Heart right ventricle (tissue), 16 donors: ENCODE results near the gene SRRM3. TPM values are rescaled to one million over a fixed set of nuclear protein-coding genes. Genes with fewer than 3 reads are reported as not detected.
"Not testable (repeated sequence)": the region's sequence is repeated elsewhere in the genome, so short reads cannot be mapped to it uniquely, and the experiment has no call there.

Experiments used
- ATAC-seq, 8 donors: fragments of 200-7000 bp; cut with Tn5 transposase; one replicate each; pipeline ENCODE4 v1.9.1; 2020; ENCODE audit warnings: mild to moderate bottlenecking in 8 of 8, moderate library complexity in 8 of 8, moderate number of reproducible peaks in 1 of 8
- DNase-seq, 2 donors: peaks; one replicate each; pipeline ENCODE4 v3.0.0-alpha.2; 2020
- H3K27ac ChIP-seq, 10 donors: fragments of 200-600 bp; sonication (generic) in 2 of 10; one replicate each; pipeline versions ENCODE4 v1.5.0 to v1.8.0; 2020 to 2022; ENCODE audit warnings: mild to moderate bottlenecking in 3 of 10
- H3K27me3 ChIP-seq, 7 donors: fragments of 200-600 bp; one replicate each; pipeline ENCODE4 v1.8.0; 2021 to 2022; ENCODE audit warnings: mild to moderate bottlenecking in 2 of 7
- H3K36me3 ChIP-seq, 9 donors: fragments of 200-600 bp; sonication (generic) in 1 of 9; one replicate each; pipeline versions ENCODE4 v1.5.0 to v1.8.0; 2020 to 2022; ENCODE audit warnings: mild to moderate bottlenecking in 2 of 9
- H3K4me1 ChIP-seq, 9 donors: fragments of 200-600 bp; sonication (generic) in 1 of 9; one replicate each; pipeline versions ENCODE4 v1.5.0 to v1.8.0; 2020 to 2022; ENCODE audit warnings: mild to moderate bottlenecking in 4 of 9
- H3K4me3 ChIP-seq, 10 donors: fragments of 200-600 bp; sonication (generic) in 2 of 10; one replicate each; pipeline versions ENCODE4 v1.5.0 to v1.8.0; 2020 to 2022; ENCODE audit warnings: mild to moderate bottlenecking in 7 of 10, moderate library complexity in 2 of 10
- H3K9me3 ChIP-seq, 11 donors: fragments of 200-600 bp in 10 of 11; sonication (generic) in 2 of 11; one replicate each; pipeline versions ENCODE4 v1.5.0 to v1.8.0; 2013 to 2022; ENCODE audit warnings: mild to moderate bottlenecking in 2 of 11, control low read depth in 1 of 11, moderate library complexity in 1 of 11
- CTCF ChIP-seq, 9 donors: fragments of 200-600 bp; sonication (generic) in 2 of 9; IDR thresholded peaks; one replicate each; pipeline versions ENCODE4 v1.5.0 to v1.8.0; 2021 to 2022; ENCODE audit warnings: antibody characterized with exemption in 9 of 9, mild to moderate bottlenecking in 5 of 9, moderate library complexity in 1 of 9
- WGBS, 2 donors: extraction: QIAGEN DNeasy Blood & Tissue Kit; methylation state at CpG; one replicate each; pipeline ENCODE4 v1.1.7; 2013; ENCODE audit warnings: inconsistent platforms in 1 of 2; 5-methylcytosine and 5-hydroxymethylcytosine counted together
- intact Hi-C, 10 donors: fragments of 100-400 bp; cut with DNase I; formaldehyde crosslinking; loops; one replicate each; pipeline versions ENCODE4 v1.11.1 to v1.14.2; 2022
- polyA plus RNA-seq, 2 donors: library from polyadenylated mRNA; stranded (reverse); fragments of 200-250 nt; gene quantifications; one replicate each; pipeline ENCODE4 v1.2.3, GENCODE V29; 2013
- total RNA-seq, 10 donors: library from RNA; stranded (reverse); fragmentation: NEBNext Ultra II Directional in 3 of 10; extraction: Animal tissue kit (Norgen Biotek cat#: 25700) in 3 of 10; gene quantifications; one replicate each; pipeline versions ENCODE4 v1.2.1 to v1.2.4, GENCODE V29; 2021 to 2023
- donor health status: Arrhythmogenic right ventricular cardiomyopathy.
- donor health status: ischemic (EF 13 %, LVEDD 7.1; RV severe dilation, severe dysfunction).
- donor health status: healthy with polysubstance abuse.
- donor health status: DM: no; HTN: yes; CAD: no.
- donor health status: DM: no; HTN: no; CAD: no.
- donor health status: ischemic (EF 25% LVEDD 6.9; RV normal size, moderate dysfunction).
- donor health status: ischemic (EF 25% LVEDD 5.7; RV mildly dilated, moderate dysfunction).
- donor health status: healthy.
- donor health status: DM: yes; HTN: yes; CAD: no.
- donor health status: Ischemic cardiomyopathy.
- donor health status: ischemic (EF 35%, LVEDD 5.7; RV mildly dilated, moderate dysfunction).
- donor health status: nonischemic (EF 11% LVEDD 7.7; RV severe dilation, severe dysfunction).
- donor health status: DM: yes; HTN: yes; CAD: no.
- donor health status: PGD.
- donor health status: ischemic (EF 29% LVEDD 5.4; RV normal size, mild dysfunction).
- donor health status: nonischemic (EF 23%, LVEDD 6.1; RV moderate dilation, normal function).

The SRRM3 gene
- total and polyA plus RNA-seq, 12 donors: 1.0 to 36.2 (median 5.5) TPM

DNA sequence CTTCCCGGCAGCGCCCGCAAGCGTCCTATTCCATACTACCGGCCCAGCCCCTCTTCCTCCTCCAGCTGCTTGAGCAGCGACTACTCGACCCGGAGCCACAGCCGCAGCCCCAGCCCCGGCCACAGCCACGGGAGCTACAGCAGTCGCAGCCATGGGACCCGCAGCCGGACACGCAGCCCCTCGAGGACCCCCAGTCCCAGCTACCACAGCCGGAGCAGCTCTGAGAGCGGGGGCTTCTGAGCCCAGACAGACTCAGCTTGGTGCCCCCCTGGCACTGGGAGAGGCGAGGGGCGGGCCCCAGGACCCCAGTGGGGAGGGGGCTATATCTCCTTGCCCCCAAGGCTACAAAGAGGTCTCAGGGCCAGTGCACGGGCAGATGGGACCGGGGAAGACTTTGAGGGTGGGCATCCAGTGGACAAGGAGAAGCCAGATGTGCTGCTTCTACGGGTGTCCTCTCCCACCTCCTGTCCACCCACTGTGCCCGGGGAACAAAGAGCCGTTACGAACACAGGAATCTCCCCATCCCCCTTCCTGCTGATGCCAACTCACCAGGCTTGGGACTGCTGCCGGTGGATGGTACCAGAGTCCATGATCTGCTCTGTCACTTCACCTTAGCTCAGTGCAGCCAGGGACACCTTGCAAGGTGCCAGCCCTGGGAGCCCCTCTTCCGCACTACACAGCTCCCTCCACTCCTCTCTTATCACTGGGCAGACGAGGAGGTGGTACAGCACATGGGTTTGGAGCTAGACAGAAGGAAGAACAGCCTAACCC, 84.1 kb downstream of the SRRM3 start:
- no peak overlapping the region for H3K27ac ChIP-seq
- peaks cover 0 to 6% (median 0%) of the 10 kb centered on the region in 9 donors for H3K4me1 ChIP-seq
- no peaks in the 10 kb centered on the region for H3K9me3 ChIP-seq
- no peak overlapping the region for H3K4me3 ChIP-seq
- intact Hi-C loops: loop anchor here in 4 of 10 donors (5.0 to 10.0 kb wide), 3 partner anchors 37 to 221 kb away; no protein-coding TSS in a partner anchor
- no peak for TF ChIP-seq CTCF (IDR thresholded peaks at IDR 0.05)
- WGBS, 2 donors: 84 to 86% methylated on average over 29 of the region's 29 CpGs
- DNase-seq: no peak
- no peaks in the 10 kb centered on the region for H3K36me3 ChIP-seq
- peaks cover 3 to 43% (median 23%) of the 10 kb centered on the region in 7 donors for H3K27me3 ChIP-seq
- peak in 1 of 8 donors; percentile 3 for ATAC-seq

DNA sequence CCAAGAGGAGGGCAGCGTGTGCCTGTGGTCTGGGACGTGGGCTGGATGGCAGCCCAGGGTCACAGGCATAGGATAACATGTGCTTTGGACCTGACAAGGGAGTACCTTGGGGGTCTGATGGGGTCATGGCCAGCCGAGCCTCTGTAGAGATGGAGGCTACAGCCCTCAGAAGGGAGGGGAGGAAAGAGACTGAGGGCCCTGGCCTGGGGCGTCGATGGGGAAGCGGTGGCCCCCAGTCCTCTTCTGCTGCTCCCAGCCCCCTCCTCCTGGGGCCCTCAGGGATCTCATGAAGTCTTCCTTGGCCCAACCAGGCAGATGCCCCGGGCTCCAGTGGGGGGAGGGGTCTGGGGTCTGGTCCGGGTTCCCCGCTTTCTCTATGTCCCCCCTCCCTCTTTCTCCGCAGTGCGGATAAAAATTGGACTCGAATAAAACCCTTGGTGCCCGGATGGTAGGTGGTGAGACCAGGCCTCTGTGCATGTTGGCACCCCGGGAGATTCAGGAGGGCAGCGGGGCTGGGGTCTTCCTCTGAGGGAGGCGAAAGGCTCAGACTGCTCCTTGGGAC, 85.2 kb downstream of the SRRM3 start:
- Histone ChIP-seq H3K4me1 (peaks cover 4 to 15% (median 10%) of the 10 kb centered on the region in 9 donors), H3K27ac (no peak overlapping the region), H3K36me3 (no peaks in the 10 kb centered on the region), H3K4me3 (no peak overlapping the region), H3K27me3 (peaks cover 3 to 34% (median 18%) of the 10 kb centered on the region in 7 donors), H3K9me3 (no peaks in the 10 kb centered on the region)
- TF ChIP-seq CTCF (IDR thresholded peaks at IDR 0.05): no peak
- DNase-seq (no peak), ATAC-seq (no peak)
- WGBS, 2 donors: 87 to 90% methylated on average over 16 of the region's 16 CpGs
- intact Hi-C loops: loop anchor here in 4 of 10 donors (5.0 to 10.0 kb wide), 3 partner anchors 35 to 222 kb away; no protein-coding TSS in a partner anchor

GRCh38 chr7:76290847-76291350, 89.2 kb downstream of the SRRM3 start:
- H3K27ac ChIP-seq: peak overlapping the region in 9 of 10 donors; percentile 84 to 98 (median 94)
- H3K36me3 ChIP-seq, H3K27me3 ChIP-seq, DNase-seq, H3K9me3 ChIP-seq, ATAC-seq, H3K4me3 ChIP-seq: not testable (repeated sequence)
- WGBS, 2 donors: 83 to 85% methylated on average over 6 of the region's 6 CpGs
- intact Hi-C loops: loop anchor here in 7 of 10 donors (1.0 to 2.0 kb wide), 3 partner anchors 23 to 113 kb away; no protein-coding TSS in a partner anchor
- peaks cover 21 to 50% (median 44%) of the 10 kb centered on the region in 9 donors for H3K4me1 ChIP-seq

- Histone ChIP-seq H3K36me3 (no peaks in the 10 kb centered on the region), H3K4me3 (peak overlapping the region in 9 of 10 donors; percentile 6 to 47 (median 39)), H3K27ac (peak overlapping the region; percentile 84 to 98 (median 94)), H3K4me1 (peaks cover 21 to 50% (median 44%) of the 10 kb centered on the region in 9 donors), H3K9me3 (no peaks in the 10 kb centered on the region), H3K27me3 (no peaks in the 10 kb centered on the region)
- peak; percentile 89 to 91 for DNase-seq
- 18 to 22% methylated on average over 29 to 30 of the region's 30 CpGs for WGBS, 2 donors
- intact Hi-C loops: loop anchor here in 8 of 10 donors (1.0 to 2.0 kb wide), 3 partner anchors 23 to 113 kb away; no protein-coding TSS in a partner anchor
- peak; percentile 95 to 99 (median 97) for TF ChIP-seq CTCF (IDR thresholded peaks at IDR 0.05)
- peak; percentile 69 to 85 (median 76) for ATAC-seq
Measured at GRCh38 chr7:76291351-76292212, 89.9 kb downstream of the SRRM3 start.
